K562 (cell line): Measurements from ENCODE around the gene SEMA3C. TPM values are rescaled to one million over a fixed set of nuclear protein-coding genes. Genes with fewer than 3 reads are reported as not detected.

Experiments
- ATAC-seq: fragments of 200-7000 bp; cut with Tn5 transposase; 3 replicates; pipeline ENCODE4 v1.9.1; 2020; ENCODE audit warnings: moderate library complexity
- BruUV-seq: library from RNA; stranded (reverse); fragments of 400-500 nt; replicated peaks from 2 replicates; lab custom pipeline; 2021; lab: Mats Ljungman, UMichigan
- CTCF ChIA-PET: fragments of 300-600 bp; formaldehyde crosslinking; extraction: SDS; loops from one replicate; lab custom pipeline; 2021; ENCODE audit warnings: low intra/inter-chr PET ratio; lab: Yijun Ruan, JAX
- POLR2A ChIA-PET: fragments of 300-600, 350-650 bp; sonication (Branson Sonifier 250); formaldehyde crosslinking; extraction: SDS; loops from one replicate; lab custom pipeline; 2021; ENCODE audit warnings: antibody characterized with exemption, inconsistent platforms; lab: Yijun Ruan, JAX
- DNase-seq, 4 experiments: peaks; one replicate each; pipeline versions ENCODE4 v3.0.0 to v3.0.0-alpha.2; 2011 to 2018; ENCODE audit warnings: low spot score in 3 of 4, mixed read lengths in 3 of 4; ENCODE audit errors: extremely low read depth in 1 of 4
- FAIRE-seq: peaks from 2 replicates; lab custom pipeline; 2011; peaks lifted over from hg19 to GRCh38; lab: Jason Lieb, UNC
- H2AFZ ChIP-seq: 2 replicates; pipeline ENCODE4 v1.6.0; 2011; ENCODE audit warnings: low read depth, low read length, control low read depth, inconsistent platforms
- H3K27ac ChIP-seq: fragments of 200-600 bp; 3 replicates; pipeline ENCODE4 v1.8.0; 2011; ENCODE audit warnings: low read depth, mild to moderate bottlenecking, control low read depth, inconsistent platforms, low read length, moderate library complexity, mixed read lengths; ENCODE audit errors: extremely low read depth
- H3K27me3 ChIP-seq, 2 experiments: fragments of 300-600 bp in 1 of 2; 2 replicates in 1 of 2; 3 replicates in 1 of 2; pipeline versions ENCODE4 v1.6.0 to v1.8.0; 2011; ENCODE audit warnings: inconsistent platforms in 2 of 2, low read length in 2 of 2, mild to moderate bottlenecking in 1 of 2, mixed read lengths in 1 of 2, moderate library complexity in 1 of 2; ENCODE audit not compliant: control insufficient read depth in 2 of 2, insufficient read depth in 2 of 2
- H3K36me3 ChIP-seq: fragments of 300-600 bp; 3 replicates; pipeline ENCODE4 v1.8.0; 2011; ENCODE audit warnings: mild to moderate bottlenecking, low read length, inconsistent platforms; ENCODE audit not compliant: control insufficient read depth, insufficient read depth
- H3K4me1 ChIP-seq, 2 experiments: fragments of 200-600 bp in 1 of 2; replicated peaks in 1 of 2; 2 replicates in 1 of 2; 3 replicates in 1 of 2; pipeline versions ENCODE4 v1.5.1 to v1.8.0; 2011; ENCODE audit warnings: inconsistent platforms in 2 of 2, low read length in 2 of 2, mild to moderate bottlenecking in 1 of 2, mixed read lengths in 1 of 2, moderate library complexity in 1 of 2; ENCODE audit not compliant: control insufficient read depth in 2 of 2, insufficient read depth in 2 of 2
- H3K4me2 ChIP-seq: 2 replicates; pipeline ENCODE4 v1.6.1; 2011; ENCODE audit warnings: low read length, control low read depth, inconsistent platforms, mixed read lengths; ENCODE audit not compliant: insufficient read depth
- H3K4me3 ChIP-seq: fragments of 200-600 bp; sonication (generic), shearing (Covaris generic); 2 replicates; pipeline ENCODE4 v1.5.1; 2016; ENCODE audit warnings: control low read depth, inconsistent platforms
- H3K79me2 ChIP-seq: fragments of 200-600 bp; 3 replicates; pipeline ENCODE4 v1.8.0; 2011; ENCODE audit warnings: low read length, inconsistent platforms; ENCODE audit not compliant: control insufficient read depth, insufficient read depth
- H3K9ac ChIP-seq, 2 experiments: 2 replicates each; pipeline versions ENCODE4 v1.6.0 to v1.6.1; 2011; ENCODE audit warnings: low read depth in 2 of 2, low read length in 2 of 2, control low read depth in 1 of 2, inconsistent platforms in 1 of 2, mild to moderate bottlenecking in 1 of 2, mixed read lengths in 1 of 2; ENCODE audit not compliant: insufficient read depth in 1 of 2
- H3K9me1 ChIP-seq: one replicate; pipeline ENCODE4 v1.6.0; 2011; ENCODE audit warnings: inconsistent platforms, mild to moderate bottlenecking, low read length, moderate library complexity; ENCODE audit not compliant: control insufficient read depth, insufficient read depth
- H3K9me3 ChIP-seq: replicated peaks from 2 replicates; pipeline ENCODE4 v1.5.1; 2011; ENCODE audit warnings: low read depth, low read length, inconsistent platforms; ENCODE audit not compliant: control insufficient read depth, insufficient read depth
- H4K20me1 ChIP-seq: replicated peaks from 2 replicates; pipeline ENCODE4 v1.6.1; 2011; ENCODE audit warnings: low read length, inconsistent platforms, mixed read lengths; ENCODE audit not compliant: control insufficient read depth, insufficient read depth
- BRD4 ChIP-seq: fragments of 200-600 bp; sonication (generic); IDR thresholded peaks from 2 replicates; pipeline ENCODE4 v1.6.1; 2017; ENCODE audit warnings: inconsistent platforms
- KLF16 ChIP-seq: IDR thresholded peaks from 2 replicates; pipeline ENCODE4 v1.6.1; 2016; ENCODE audit warnings: antibody characterized with exemption
- POLR2H ChIP-seq: IDR thresholded peaks from 2 replicates; pipeline ENCODE4 v1.6.1; 2016; ENCODE audit warnings: missing genetic modification characterization, low read depth, mild to moderate bottlenecking, control low read depth, missing compliant biosample characterization, moderate library complexity
- POLR3A ChIP-seq: IDR thresholded peaks from 2 replicates; pipeline ENCODE4 v1.6.1; 2011; ENCODE audit warnings: borderline replicate concordance, mild to moderate bottlenecking, moderate library complexity; ENCODE audit not compliant: insufficient read length, insufficient read depth; ENCODE audit errors: extremely low read depth
- PRMT5 ChIP-seq: sonication (generic); formaldehyde crosslinking; IDR thresholded peaks from 2 replicates; pipeline ENCODE4 v1.5.0; 2020; ENCODE audit warnings: missing genetic modification reagents
- RBFOX2 ChIP-seq: fragments of 200-400 bp; formaldehyde crosslinking; IDR thresholded peaks from 2 replicates; pipeline ENCODE4 v1.6.1; 2017; ENCODE audit warnings: low read depth, mild to moderate bottlenecking, low read length, moderate library complexity
- TCF7 ChIP-seq: sonication (generic); IDR thresholded peaks from 2 replicates; pipeline ENCODE4 v1.6.1; 2016; ENCODE audit warnings: antibody characterized with exemption, borderline replicate concordance
- ZBTB1 ChIP-seq: sonication (generic); formaldehyde crosslinking; IDR thresholded peaks from 2 replicates; pipeline ENCODE4 v1.8.1; 2023; ENCODE audit warnings: missing genetic modification reagents, low read depth, mild to moderate bottlenecking, borderline replicate concordance
- ZNF316 ChIP-seq: fragments of 450-650 bp; IDR thresholded peaks from 2 replicates; pipeline ENCODE4 v1.6.1; 2016
- ZNF445 ChIP-seq: fragments of 250-450 bp; sonication (Bioruptor Pico); IDR thresholded peaks from 2 replicates; pipeline ENCODE4 v1.4.0; 2020; ENCODE audit warnings: low read depth, mild to moderate bottlenecking, moderate library complexity
- WGBS: fragments of 100-300 bp; shearing (Covaris generic); methylation state at CpG from one replicate; pipeline ENCODE4 v1.1.6; 2016; ENCODE audit warnings: low coverage, mixed read lengths; ENCODE audit not compliant: insufficient coverage; ENCODE audit errors: missing lambda C conversion rate; 5-methylcytosine and 5-hydroxymethylcytosine counted together
- in situ Hi-C: fragments of 300-500 bp; cut with MboI; formaldehyde crosslinking; loops from 4 replicates; pipeline ENCODE4 v1.15.0; 2018; ENCODE audit warnings: inconsistent platforms, mixed read lengths
- intact Hi-C: fragments of 100-400 bp; cut with micrococcal nuclease; formaldehyde crosslinking; loops from 2 replicates; pipeline ENCODE4 v1.14.2; 2022
- polyA plus RNA-seq, 8 experiments: library from polyadenylated mRNA; depleted of rRNA in 4 of 8; stranded (reverse) in 5 of 8; unstranded in 3 of 8; fragments of >200 nt; fragmentation: Nextera tagmentation in 2 of 8; fragmentation: Illumina TruSeq in 1 of 8; extraction: Ambion mirVana in 2 of 8; extraction: Trizol in 1 of 8; gene quantifications; 2 replicates each; pipeline versions ENCODE4 v1.2.1 to v1.2.3, GENCODE V29; 2011 to 2014; ENCODE audit warnings: inconsistent platforms in 1 of 8, missing spikeins in 1 of 8
- total RNA-seq, 7 experiments: library from RNA; depleted of rRNA in 6 of 7; stranded (reverse); fragments of >200 nt in 6 of 7; fragmentation: Illumina TruSeq in 2 of 7; extraction: Trizol in 2 of 7; gene quantifications; 2 replicates each; pipeline versions ENCODE4 v1.2.1 to v1.2.3, GENCODE V29; 2011 to 2021; ENCODE audit warnings: low replicate concordance in 1 of 7
- TF ChIP-seq, protein P1 (sequence below): fragments of 250-450 bp; sonication (Bioruptor Pico); IDR thresholded peaks from 2 replicates; pipeline ENCODE4 v1.4.0; 2020; ENCODE audit warnings: borderline replicate concordance
- TF ChIP-seq, protein P2 (sequence below): sonication (generic); formaldehyde crosslinking; IDR thresholded peaks from 2 replicates; pipeline ENCODE4 v1.8.1; 2023; ENCODE audit warnings: mild to moderate bottlenecking, missing genetic modification reagents

SEMA3C gene
- total and polyA plus RNA-seq, 9 of the 15 experiments (the other 6 are each of a cell fraction or from before 2014, with no cell fraction given), result 0.04 to 0.36 (median 0.12) TPM; not detected in 3

DNA sequence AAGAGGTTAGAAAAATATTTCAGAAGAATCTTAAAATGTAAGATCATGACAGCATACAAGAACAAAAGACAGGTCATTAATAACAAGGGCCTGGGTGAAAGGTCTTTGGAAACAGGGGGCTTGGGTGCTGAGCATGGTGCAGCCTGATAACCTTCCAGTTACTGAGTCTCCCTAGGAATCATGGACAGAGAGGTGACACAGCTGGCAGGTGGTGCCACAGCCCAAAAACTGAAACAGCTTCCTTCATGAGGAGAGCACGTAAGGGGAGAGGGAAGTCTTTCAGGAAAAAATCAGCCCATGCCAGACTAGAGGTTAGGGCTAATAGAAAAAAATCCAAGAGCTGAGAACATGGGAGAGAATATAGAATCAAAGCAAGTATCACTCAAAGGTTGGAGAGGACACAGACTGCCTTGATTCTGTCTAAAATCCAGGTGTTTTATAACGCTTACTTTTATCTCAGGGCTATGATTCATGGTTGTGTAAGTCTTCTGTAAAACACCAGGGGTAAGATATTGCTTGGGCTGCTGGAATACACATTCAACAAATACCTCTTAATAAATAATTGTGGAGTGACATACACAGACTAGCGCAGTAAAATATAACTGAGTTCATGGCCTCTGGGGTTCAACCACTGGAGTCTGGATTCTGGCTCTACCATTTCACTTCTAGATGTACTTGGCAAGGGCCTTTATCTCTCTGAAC, 88.1 kb downstream of the SEMA3C start (continued):
- TF ChIP-seq POLR2H (no peak), ZBTB1 (CRISPR knock-in tag) (no peak)
- TF ChIP-seq, all 486 proteins: peak for 0

DNA sequence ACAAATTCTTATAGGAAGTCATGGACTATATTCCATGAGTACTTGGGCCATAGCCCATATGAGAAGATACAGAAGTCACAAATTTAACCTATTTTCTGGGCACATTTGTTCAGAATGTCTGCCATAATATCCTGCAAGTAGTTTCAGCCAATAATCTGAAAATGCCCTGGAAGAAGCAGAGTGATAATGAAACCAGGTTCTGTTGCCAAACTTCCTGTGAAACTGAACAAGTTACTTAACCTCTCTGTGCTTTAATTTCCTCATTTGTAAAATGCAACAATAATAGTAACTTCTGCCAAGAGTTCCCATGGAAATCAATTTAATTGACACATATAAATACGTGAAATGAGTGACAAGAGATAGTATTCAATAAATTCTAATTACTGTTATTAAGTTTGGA, 88.8 kb downstream of the SEMA3C start:
- no peaks in the 10 kb centered on the region for H3K4me1 ChIP-seq
- ATAC-seq (no peak), FAIRE-seq (no peak), DNase-seq (no peak)
- H2AFZ ChIP-seq, result no peak overlapping the region
- no peaks in the 10 kb centered on the region for H3K79me2 ChIP-seq
- H3K27ac ChIP-seq, result no peak overlapping the region
- no peak overlapping the region for H3K4me3 ChIP-seq
- POLR2A ChIA-PET, result interaction anchor here (1.2 kb wide), 1 partner anchor 11 kb away, joined by 4 read pairs; no protein-coding TSS in a partner anchor
- no peak overlapping the region for H3K9ac ChIP-seq
- WGBS, result 0% methylated on average over 1 of the region's 1 CpG
- TF ChIP-seq KLF16 (no peak), TCF7 (no peak), BRD4 (no peak), RBFOX2 (no peak), ZNF316 (no peak), PRMT5 (CRISPR knock-in tag) (no peak), ZNF445 (CRISPR knock-in tag) (no peak), POLR3A (no peak)
- TF ChIP-seq, protein P1, sequence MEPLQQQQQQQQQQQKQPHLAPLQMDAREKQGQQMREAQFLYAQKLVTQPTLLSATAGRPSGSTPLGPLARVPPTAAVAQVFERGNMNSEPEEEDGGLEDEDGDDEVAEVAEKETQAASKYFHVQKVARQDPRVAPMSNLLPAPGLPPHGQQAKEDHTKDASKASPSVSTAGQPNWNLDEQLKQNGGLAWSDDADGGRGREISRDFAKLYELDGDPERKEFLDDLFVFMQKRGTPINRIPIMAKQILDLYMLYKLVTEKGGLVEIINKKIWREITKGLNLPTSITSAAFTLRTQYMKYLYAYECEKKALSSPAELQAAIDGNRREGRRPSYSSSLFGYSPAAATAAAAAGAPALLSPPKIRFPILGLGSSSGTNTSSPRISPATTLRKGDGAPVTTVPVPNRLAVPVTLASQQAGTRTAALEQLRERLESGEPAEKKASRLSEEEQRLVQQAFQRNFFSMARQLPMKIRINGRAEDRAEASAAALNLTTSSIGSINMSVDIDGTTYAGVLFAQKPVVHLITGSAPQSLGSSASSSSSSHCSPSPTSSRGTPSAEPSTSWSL, result no peak
- TF ChIP-seq, protein P2, sequence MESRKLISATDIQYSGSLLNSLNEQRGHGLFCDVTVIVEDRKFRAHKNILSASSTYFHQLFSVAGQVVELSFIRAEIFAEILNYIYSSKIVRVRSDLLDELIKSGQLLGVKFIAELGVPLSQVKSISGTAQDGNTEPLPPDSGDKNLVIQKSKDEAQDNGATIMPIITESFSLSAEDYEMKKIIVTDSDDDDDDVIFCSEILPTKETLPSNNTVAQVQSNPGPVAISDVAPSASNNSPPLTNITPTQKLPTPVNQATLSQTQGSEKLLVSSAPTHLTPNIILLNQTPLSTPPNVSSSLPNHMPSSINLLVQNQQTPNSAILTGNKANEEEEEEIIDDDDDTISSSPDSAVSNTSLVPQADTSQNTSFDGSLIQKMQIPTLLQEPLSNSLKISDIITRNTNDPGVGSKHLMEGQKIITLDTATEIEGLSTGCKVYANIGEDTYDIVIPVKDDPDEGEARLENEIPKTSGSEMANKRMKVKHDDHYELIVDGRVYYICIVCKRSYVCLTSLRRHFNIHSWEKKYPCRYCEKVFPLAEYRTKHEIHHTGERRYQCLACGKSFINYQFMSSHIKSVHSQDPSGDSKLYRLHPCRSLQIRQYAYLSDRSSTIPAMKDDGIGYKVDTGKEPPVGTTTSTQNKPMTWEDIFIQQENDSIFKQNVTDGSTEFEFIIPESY (CRISPR knock-in tag), result no peak
- no peak overlapping the region for H3K4me2 ChIP-seq
- H3K9me3 ChIP-seq, result no peaks in the 10 kb centered on the region
- H4K20me1 ChIP-seq, result no peaks in the 10 kb centered on the region
- no TSS peak for BruUV-seq
- intact Hi-C loops (no loop called here), in situ Hi-C loops (no loop called here)
- no peaks in the 10 kb centered on the region for H3K9me1 ChIP-seq
- no peaks in the 10 kb centered on the region for H3K27me3 ChIP-seq
- H3K36me3 ChIP-seq, result no peaks in the 10 kb centered on the region
- CTCF ChIA-PET, result no interaction called here
